GM19023 (cell line): Measurements from ENCODE around the gene HELZ2.
"Not testable (repeated sequence)": the region's sequence is repeated elsewhere in the genome, so short reads cannot be mapped to it uniquely, and the experiment has no call there.

Source experiments
- ATAC-seq: cut with Tn5 transposase; IDR thresholded peaks from one replicate; pipeline ENCODE4 v1.9.1; 2021; ENCODE audit warnings: mild to moderate bottlenecking, moderate library complexity; ENCODE audit not compliant: unreplicated experiment

HELZ2 gene, protein sequence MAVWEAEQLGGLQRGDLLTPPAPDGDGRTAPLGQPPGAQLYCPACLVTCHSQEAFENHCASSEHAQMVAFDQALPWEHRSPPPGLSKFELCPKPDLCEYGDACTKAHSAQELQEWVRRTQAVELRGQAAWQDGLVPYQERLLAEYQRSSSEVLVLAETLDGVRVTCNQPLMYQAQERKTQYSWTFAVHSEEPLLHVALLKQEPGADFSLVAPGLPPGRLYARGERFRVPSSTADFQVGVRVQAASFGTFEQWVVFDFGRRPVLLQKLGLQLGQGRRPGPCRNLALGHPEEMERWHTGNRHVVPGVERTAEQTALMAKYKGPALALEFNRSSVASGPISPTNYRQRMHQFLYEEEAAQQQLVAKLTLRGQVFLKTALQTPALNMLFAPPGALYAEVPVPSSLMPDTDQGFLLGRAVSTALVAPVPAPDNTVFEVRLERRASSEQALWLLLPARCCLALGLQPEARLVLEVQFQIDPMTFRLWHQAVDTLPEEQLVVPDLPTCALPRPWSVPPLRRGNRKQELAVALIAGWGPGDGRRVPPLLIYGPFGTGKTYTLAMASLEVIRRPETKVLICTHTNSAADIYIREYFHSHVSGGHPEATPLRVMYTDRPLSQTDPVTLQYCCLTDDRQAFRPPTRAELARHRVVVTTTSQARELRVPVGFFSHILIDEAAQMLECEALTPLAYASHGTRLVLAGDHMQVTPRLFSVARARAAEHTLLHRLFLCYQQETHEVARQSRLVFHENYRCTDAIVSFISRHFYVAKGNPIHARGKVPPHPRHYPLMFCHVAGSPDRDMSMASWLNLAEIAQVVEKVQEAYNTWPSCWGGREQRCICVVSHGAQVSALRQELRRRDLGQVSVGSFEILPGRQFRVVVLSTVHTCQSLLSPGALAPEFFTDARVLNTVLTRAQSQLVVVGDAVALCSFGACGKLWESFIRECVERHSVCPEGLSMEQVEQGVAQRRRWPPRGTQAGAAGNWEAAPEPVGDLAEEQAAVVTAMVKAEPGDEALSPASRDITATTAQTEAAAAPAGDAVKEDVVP (N-terminal part only)

DNA sequence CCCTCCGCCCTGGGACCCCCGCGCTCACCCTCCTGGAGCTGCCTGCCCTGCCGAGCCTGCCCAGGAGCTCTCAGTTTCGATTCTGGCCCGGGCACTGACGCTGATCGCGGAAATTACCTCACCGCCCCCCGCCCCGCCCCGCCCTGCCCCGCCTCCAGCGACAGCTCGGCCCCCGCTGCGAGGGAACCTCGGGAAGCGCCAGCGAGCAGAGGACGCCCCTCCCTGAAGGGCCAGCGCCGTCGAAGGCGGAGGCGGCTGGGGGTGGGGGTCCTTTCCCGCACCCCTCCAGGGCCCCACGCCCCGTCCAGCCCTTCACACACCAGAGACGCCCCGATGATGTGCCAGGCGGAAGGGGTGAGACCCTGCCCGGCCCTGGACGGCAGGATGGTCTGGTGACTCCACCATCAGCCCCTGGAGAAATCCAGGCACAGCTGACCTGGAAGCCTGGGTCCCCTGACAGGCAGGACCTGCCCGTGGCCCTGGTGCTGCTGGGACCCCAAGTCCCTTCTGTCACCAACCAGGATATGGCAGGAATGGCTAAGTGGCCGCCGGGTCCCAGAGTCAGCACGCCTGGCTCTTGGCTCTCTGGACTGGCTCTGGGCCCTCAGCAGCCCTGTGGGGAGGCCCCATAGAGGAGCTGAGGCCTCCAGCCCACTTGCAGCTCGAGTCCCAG, at the start of gene HELZ2:
TSS of gene HELZ2 (minus strand) at position 84 of the 673 bp plus-strand sequence. CDS start 1,854 bp downstream, outside the sequence.
- peak; percentile 63 for ATAC-seq

DNA sequence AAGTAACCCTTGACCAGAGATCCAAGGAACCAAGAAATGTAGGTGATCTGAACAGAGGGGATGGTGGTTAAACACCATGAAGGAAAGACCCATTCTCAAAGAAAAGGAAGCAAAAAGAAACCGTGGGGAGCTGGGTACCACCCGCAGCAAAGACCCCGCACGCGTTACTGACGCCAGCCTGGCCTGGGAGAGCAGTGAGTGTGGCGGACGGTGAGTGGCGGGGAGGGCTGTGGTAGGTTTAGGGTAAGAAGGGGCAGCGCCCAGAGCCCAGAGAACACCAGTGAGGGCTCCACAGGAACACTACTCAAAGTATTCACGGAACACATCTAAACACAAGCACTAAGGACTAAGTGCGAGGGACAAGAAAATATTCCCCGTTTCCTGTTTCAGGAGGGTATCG, 48.7 kb upstream of the HELZ2 start:
- no peak for ATAC-seq

DNA sequence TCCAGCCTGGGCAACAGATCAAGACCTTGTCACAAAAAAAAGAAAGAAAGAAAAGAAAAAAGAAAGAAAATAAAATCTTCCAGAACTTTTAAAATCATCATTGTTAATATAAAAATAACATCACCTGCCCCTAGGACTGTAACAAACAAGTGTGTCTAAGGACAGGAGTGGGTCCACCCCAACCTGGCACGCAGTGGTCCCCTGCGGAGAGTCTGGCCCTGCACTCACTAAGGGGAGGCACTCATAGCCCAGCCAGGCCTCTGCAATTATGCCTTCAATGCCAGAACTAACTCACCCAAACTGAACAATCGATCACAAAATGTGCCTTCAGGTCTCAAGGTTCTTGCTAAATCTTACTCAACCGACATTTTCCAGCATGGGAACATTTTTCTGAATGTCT, 48.1 kb upstream of the HELZ2 start:
- no peak for ATAC-seq

DNA sequence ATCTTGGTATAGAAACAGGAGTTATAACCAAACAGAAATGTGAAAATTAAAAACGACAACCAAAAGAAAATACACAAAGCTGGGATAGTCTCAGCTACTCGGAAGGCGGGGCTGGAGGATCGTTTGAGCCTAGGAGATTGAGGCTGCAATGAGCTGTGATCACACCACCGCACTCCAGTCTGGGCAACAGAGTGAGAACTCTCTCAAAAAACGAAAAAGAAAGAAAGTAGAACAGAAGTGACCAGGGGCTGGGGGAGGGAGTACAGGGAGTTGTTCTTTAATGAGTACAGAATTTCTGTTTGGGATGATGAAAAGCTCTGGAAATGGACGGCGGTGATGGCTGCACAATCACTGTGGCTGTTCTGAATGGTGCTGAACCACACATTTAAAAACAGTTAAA, 47.0 kb upstream of the HELZ2 start:
- no peak for ATAC-seq

DNA sequence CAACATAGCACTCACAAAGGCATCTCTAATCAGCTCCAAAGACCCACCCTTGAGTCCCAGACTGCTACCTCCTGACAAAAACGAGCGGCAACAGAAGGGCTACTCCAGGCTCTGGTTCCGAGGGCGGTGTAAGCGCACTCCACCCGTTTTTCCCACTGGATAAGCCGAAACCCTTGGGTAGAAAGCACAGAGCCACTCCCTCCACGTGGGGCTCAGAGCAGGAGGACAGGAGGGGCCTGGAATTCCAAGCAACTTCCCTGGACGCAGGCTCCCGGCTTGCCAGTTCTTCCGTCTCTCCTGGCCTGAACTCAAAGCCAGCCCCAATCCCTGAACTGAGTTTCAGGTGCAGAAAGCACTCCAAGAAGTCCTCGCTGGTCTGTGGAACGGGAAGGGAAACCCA, 45.5 kb upstream of the HELZ2 start:
- no peak for ATAC-seq

DNA sequence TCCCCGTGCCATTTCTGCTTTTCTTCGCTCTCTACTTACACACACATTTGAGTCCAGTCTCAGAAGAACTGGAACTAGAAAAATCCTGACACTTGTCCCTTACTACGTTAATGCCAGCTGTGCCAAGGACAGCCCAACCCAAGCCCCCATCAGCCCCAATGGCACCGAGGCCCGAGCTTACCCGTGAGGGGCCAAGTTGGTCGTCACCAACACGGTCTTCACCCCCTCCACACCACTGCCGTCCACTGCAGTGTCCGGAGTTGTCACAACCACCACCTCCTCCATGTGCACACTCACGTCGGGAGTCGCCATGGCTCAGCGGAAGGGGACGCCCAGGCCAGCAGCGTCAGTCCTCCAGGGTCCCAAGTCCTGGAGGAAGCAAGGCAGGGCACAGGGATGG, 45.0 kb upstream of the HELZ2 start:
- ATAC-seq, result no peak

DNA sequence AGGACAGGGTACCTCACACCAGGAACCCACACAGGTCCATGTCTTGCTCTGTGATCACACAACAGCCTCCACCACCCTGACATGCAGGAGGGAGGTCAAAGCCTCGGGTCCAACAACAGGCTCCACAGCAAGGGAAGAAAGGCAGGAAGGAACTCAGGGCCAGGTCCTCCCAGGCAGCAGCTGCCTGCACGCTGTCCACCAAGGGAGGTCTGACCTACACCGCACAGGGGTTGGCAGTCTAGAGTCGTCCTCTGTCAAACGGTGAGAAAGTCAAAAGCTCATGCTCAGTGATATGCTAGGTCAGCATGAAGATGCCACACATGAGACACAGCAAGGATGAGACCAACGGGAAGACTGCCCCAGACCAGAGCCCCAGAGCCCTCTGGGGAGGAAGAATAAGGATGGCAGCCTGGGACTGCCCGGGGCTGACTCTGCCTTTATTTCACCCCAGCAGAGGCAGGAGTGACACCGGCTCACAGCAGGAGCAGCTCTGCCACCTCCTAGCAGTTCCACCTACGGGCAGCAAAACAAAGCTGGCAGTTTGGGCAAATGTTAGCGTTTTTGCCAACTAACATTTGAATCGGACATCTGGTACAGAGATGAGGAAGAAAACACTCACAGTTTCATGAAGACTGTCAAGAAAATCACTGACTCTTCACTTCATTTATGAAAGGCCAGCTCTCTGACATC, 44.4 kb upstream of the HELZ2 start:
- ATAC-seq, result no peak

DNA sequence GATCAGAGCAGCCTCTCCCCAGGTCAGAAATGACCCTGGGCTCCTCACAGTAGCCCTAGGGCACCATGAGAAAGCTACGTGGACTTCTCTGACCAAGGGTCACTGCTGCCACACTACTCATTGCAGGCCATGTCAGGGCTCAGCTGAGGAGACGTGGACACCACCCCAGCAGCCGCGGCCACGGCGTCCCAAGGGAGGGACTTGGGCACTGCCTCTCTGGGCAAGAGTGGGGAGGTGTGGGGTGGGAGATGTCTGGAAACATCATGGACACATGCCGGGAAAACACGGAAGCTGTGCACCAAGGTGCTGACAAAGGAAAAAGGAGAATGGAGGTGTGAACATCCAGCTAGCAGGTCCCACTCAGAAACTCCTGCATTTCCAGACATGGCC, 43.8 kb upstream of the HELZ2 start:
- no peak for ATAC-seq

DNA sequence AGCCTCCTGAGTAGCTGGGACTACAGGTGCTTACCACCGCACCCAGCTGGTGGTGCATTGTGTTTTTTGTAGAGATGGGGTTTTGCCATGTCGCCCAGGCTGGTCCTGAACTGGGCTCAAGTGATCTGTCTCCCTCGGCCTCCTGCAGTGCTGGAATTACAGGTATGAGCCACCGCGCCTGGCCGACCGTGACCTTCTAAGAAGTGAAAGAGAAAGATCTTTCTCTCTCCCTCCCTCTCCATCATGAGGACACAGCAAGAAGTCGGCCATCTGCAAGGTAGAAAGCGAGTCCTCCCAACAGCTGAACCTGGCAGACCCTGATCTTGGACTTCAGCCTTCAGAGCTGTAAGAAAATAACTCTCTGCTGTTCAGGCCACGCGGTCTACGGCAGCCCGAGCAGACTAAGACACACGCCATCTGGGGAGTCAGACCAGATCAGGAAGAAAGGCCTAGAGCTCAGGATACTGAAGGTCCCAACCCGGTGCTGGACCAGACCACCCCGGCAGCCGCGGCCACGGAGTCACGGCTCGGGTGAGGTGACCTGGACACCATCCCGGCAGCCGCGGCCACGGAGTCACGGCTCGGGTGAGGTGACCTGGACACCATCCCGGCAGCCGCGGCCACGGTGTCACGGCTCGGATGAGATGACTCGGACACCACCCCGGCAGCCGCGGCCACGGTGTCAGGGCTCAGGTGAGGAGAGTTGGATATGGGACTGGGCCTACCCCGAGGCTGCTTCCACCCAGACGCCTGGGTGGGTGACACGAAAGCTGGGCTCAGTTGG, 43.2 kb upstream of the HELZ2 start:
- no peak for ATAC-seq

DNA sequence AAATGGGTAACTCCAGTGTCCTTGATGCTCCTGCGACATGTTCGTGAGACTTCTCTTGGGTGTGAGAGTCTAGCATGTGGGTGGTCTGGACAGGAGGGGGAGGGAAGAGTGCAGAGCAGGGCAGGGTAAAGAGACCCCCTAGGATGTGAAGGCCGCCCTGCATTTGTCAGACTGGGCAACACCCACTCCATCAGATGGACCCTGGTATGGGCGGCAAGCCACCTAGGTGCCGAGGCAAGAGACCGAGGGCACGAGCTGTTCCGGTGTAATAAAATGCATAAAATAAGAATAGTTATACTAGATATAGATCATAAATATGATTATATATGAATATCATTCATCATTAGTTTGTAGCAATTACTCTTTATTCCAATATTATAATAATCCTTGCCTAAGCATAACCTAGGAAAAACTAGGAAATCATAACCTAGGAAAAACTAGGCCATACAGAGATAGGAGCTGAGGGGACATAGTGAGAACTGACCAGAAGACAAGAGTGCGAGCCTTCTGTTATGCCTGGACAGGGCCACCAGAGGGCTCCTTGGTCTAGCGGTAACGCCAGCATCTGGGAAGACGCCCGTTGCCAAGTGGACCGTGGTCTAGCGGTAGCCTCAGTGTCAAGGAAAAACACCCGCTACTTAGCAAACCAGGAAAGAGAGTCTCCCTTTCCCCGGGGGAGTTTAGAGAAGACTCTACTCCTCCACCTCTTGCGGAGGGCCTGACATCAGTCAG, 40.0 kb upstream of the HELZ2 start:
- not testable (repeated sequence) for ATAC-seq

DNA sequence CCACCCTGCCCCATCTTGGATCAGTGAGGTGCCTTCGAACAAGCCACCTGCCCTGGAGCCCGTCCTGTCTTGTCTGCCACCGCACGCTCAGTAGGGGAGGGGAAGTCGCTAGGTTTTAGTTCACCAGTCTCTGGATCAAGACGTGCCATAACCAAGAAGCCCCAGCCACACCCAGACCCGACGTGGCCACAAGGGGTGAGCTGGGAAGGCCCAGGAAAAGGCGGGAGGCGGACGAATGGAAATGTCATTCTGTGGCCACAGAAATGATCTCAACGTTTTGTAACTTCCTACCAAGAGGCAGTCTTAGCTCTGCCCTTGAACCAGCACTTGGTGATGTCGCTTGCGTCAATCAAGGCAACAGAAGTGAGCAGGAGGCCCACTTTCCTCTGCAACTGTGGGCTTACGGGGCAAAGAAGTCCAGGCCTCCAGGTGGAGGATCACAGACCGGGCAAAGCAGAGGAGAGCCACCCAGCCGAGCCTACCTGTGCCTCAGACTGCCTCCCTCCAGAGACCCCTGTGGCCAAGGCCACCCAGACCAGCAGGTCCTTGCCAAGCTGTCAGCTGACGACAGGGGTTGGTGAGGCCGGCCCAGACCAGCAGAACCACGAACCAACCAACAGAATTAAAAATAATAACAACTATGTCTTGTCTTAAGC, 38.4 kb upstream of the HELZ2 start:
- no peak for ATAC-seq

DNA sequence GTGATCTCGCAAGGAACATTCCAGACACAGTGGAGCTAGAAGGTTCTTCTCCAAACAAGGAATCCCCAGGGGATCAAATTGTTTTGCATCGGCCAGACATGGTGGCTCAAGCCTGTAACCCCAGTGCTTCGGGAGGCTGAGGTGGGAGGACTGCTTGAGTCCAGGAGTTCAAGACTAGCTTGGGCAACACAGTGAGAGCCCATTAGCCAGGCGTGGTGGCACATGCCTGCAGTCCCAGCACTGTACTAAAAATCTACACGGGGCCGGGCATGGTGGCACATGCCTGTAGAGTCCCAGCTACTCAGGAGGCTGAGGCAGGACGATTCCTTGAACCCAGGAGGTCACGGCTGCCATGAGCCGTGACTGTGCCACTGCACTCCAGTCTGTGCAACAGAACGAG, 37.6 kb upstream of the HELZ2 start:
- ATAC-seq, result no peak

DNA sequence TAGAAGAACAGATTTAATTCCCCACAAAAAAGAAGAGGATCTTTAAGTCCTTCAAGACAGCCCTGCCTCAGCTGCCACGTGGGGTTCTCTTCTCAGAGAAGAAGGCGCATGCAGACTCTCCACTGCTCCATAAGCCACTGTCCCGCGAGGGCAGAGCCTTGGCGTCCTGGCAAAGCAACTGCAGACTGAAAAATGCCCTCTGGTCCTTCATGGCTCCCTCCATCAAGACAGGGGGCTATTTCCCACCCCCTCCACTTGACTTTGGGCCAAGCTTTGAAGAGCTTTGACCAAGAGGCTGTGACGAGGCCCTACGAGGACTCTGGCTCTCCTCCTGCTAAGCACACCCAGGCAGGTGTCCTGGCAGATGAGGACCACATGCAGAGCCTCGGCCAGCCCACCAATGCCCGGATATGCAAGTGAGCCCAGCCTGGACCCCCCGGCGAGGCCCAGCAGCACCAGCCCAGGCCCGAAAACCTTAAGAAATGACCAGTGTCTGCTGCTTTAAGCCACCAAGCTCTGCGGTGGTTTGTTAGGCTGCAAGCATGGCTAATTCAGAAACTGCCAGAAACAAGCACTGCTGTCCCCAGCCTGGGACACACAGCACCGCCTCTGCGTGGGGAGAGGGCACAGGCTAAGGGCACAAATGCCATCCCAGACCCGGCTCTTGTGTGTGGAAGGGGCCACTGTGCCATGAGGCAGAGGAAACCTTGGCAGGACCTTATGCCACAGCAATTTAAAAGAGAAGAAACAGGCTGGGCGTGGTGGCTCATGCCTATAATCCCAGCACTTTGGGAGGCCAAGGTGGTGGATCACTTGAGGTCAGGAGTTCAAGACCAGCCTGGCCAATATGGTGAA, 36.8 kb upstream of the HELZ2 start:
- ATAC-seq, result no peak

DNA sequence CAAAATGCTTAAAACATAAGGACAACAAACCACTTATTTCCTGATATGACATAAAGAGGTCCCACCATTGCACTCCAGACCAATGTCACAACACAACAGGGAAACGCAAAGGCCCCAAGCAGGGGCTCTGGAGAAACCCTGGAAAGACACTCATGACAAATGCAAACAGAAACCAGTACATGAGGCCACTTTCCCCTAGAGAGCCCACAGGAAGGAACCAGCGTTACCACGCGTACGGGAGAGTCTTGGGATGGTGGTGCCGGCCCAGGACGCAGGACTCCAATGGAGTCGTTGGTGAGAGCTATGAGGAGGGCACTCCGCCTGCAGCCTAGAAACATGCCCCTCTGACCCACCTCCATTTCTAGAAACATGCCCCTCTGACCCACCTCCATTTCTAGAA, 32.6 kb upstream of the HELZ2 start:
- no peak for ATAC-seq

DNA sequence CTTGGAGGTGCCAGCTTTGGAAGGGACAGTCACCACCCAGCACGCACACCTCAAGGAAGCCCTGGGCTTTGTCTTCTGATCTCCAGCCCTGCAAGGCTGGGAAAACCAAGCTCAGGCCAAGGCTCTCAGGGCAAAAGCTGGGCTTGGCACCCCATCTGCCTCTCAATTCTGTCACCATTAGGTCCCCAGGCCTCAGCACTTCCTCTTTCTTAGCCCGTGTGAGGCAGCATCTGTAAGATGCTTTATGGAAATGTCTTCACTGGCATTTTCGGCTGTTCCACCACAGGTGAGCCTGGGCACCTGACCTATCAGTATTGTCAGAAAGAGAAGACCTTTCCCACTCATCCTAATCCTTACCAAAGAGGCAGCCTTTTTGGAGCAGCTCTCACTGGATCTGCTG, 28.3 kb upstream of the HELZ2 start:
- no peak for ATAC-seq

DNA sequence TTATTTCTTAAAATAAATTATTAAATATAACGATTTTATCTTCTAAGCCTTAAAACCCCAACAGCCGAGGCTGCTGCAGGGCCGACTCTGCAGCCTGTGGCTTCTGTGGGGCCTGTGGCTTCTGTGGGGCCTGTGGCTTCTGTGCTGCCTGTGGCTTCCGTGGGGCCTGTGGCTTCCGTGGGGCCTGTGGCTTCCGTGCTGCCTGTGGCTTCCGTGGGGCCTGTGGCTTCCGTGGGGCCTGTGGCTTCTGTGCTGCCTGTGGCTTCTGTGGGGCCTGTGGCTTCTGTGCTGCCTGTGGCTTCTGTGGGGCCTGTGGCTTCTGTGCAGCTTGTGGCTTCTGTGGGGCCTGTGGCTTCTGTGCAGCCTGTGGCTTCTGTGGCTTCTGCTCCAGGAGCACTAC, 27.6 kb upstream of the HELZ2 start:
- not testable (repeated sequence) for ATAC-seq

DNA sequence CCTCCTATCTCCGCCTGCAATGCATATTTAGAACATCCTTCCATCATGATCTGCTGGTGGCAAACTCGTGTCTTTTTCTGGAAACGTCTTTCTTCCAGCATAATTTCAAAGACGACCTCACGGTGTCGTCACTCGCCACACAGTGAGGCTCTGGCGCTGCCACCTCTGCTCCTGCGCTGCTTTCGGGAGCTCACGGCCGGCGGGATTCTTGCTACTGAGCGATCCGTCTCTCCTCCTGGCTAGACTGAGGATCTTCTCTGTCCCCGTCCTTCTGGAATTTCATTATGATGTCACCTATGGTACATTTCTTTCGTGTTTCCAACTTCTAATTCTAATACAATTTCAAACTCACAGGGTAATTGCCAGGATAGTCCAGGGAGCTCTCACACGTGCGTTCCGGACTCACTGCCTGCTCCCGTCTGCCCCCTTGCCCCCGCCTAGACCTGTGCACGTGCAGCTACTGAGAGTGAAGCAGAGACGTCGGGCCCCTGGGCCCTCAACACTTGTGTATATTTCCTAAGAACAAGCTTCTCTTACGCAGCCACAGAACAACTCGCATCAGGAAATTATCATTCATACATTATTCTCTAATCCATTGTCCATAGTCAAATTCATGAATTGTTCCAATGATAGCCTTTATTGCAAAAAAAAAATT, 25.5 kb upstream of the HELZ2 start:
- no peak for ATAC-seq
